HepG2 (cell line): Measurements from ENCODE around the gene CREBRF. TPM values are rescaled to one million over a fixed set of nuclear protein-coding genes. Genes with fewer than 3 reads are reported as not detected.
A peak's percentile ranks its signal among the peaks of the same experiment; 100 is the strongest.

Experiments
- ARNTL ChIP-seq: sonication (generic); formaldehyde crosslinking; IDR thresholded peaks from 2 replicates; pipeline ENCODE4 v1.4.0; 2020; ENCODE audit warnings: mild to moderate bottlenecking, missing genetic modification reagents
- EED ChIP-seq: sonication (generic); formaldehyde crosslinking; IDR thresholded peaks from 2 replicates; pipeline ENCODE4 v1.5.0; 2020; ENCODE audit warnings: mild to moderate bottlenecking, missing genetic modification reagents
- FOXO4 ChIP-seq: sonication (generic); formaldehyde crosslinking; conservative IDR thresholded peaks from 2 replicates; pipeline ENCODE4 v1.8.1; 2023; ENCODE audit warnings: missing genetic modification reagents
- GATAD1 ChIP-seq: IDR thresholded peaks from 2 replicates; pipeline ENCODE4 v1.6.1; 2016; ENCODE audit warnings: missing genetic modification reagents, missing compliant biosample characterization
- HDAC2 ChIP-seq: sonication (generic); formaldehyde crosslinking; IDR thresholded peaks from 2 replicates; pipeline ENCODE4 v1.4.0; 2020; ENCODE audit warnings: missing genetic modification reagents
- IKZF4 ChIP-seq: sonication (generic); formaldehyde crosslinking; IDR thresholded peaks from 2 replicates; pipeline ENCODE4 v1.5.1; 2020; ENCODE audit warnings: borderline replicate concordance, mild to moderate bottlenecking, low read depth, missing genetic modification reagents; ENCODE audit errors: not compliant biosample characterization
- JUN ChIP-seq: sonication (generic); formaldehyde crosslinking; IDR thresholded peaks from 2 replicates; pipeline ENCODE4 v1.4.0; 2020; ENCODE audit warnings: mild to moderate bottlenecking, missing genetic modification reagents
- KLF11 ChIP-seq: IDR thresholded peaks from 2 replicates; pipeline ENCODE4 v1.6.1; 2016; ENCODE audit warnings: missing compliant biosample characterization
- PRDM10 ChIP-seq: sonication (generic); formaldehyde crosslinking; IDR thresholded peaks from 2 replicates; pipeline ENCODE4 v1.4.0; 2020; ENCODE audit warnings: low read depth, missing genetic modification reagents
- U2AF2 ChIP-seq: fragments of 200-400 bp; formaldehyde crosslinking; IDR thresholded peaks from 2 replicates; pipeline ENCODE4 v1.6.1; 2017; ENCODE audit warnings: low read depth, mild to moderate bottlenecking, low read length
- ZBTB3 ChIP-seq: sonication (generic); formaldehyde crosslinking; IDR thresholded peaks from 2 replicates; pipeline ENCODE4 v1.4.0; 2020; ENCODE audit warnings: low read depth, mild to moderate bottlenecking, moderate library complexity, missing genetic modification reagents, borderline replicate concordance
- ZBTB34 ChIP-seq: sonication (generic); formaldehyde crosslinking; IDR thresholded peaks from 2 replicates; pipeline ENCODE4 v1.8.0; 2022; ENCODE audit warnings: mild to moderate bottlenecking, missing genetic modification reagents
- ZNF256 ChIP-seq: sonication (generic); formaldehyde crosslinking; conservative IDR thresholded peaks from 2 replicates; pipeline ENCODE4 v1.4.0; 2020; ENCODE audit warnings: missing genetic modification reagents
- ZNF337 ChIP-seq: sonication (generic); formaldehyde crosslinking; IDR thresholded peaks from 2 replicates; pipeline ENCODE4 v1.5.1; 2020; ENCODE audit warnings: missing genetic modification reagents, low read depth, mild to moderate bottlenecking, borderline replicate concordance
- ZNF432 ChIP-seq: sonication (generic); formaldehyde crosslinking; IDR thresholded peaks from 2 replicates; pipeline ENCODE4 v1.5.0; 2020; ENCODE audit warnings: missing genetic modification reagents, mild to moderate bottlenecking, borderline replicate concordance
- ZNF556 ChIP-seq: sonication (generic); formaldehyde crosslinking; IDR thresholded peaks from 2 replicates; pipeline ENCODE4 v1.4.0; 2020; ENCODE audit warnings: mild to moderate bottlenecking, missing genetic modification reagents, borderline replicate concordance
- ZNF674 ChIP-seq: sonication (generic); formaldehyde crosslinking; IDR thresholded peaks from 2 replicates; pipeline ENCODE4 v1.5.0; 2020; ENCODE audit warnings: low read depth, mild to moderate bottlenecking, missing genetic modification reagents
- ZNF879 ChIP-seq: sonication (generic); formaldehyde crosslinking; IDR thresholded peaks from 2 replicates; pipeline ENCODE4 v1.8.1; 2023; ENCODE audit warnings: missing genetic modification reagents
- ZXDC ChIP-seq: sonication (generic); formaldehyde crosslinking; IDR thresholded peaks from 2 replicates; pipeline ENCODE4 v1.5.0; 2020; ENCODE audit warnings: mild to moderate bottlenecking, missing genetic modification reagents
- polyA plus RNA-seq, 8 experiments: library from polyadenylated mRNA; depleted of rRNA in 3 of 8; stranded (reverse) in 7 of 8; unstranded in 1 of 8; fragments of >200 nt; fragmentation: Illumina TruSeq in 4 of 8; extraction: Trizol in 4 of 8; gene quantifications; 2 replicates each; pipeline versions ENCODE4 v1.2.1 to v1.2.3, GENCODE V29; 2011 to 2016; ENCODE audit warnings: low read depth in 4 of 8, missing spikeins in 1 of 8, mixed read lengths in 1 of 8; ENCODE audit not compliant: insufficient read depth in 1 of 8
- total RNA-seq, 5 experiments: library from RNA; depleted of rRNA; stranded (reverse); fragments of >200 nt; fragmentation: Illumina TruSeq; extraction: Trizol; gene quantifications; 2 replicates each; pipeline ENCODE4 v1.2.3, GENCODE V29; 2016; ENCODE audit warnings: low read depth in 1 of 5

The CREBRF gene
- total and polyA plus RNA-seq, 2 of the 13 experiments (the other 11 are each of a cell fraction or from before 2014, with no cell fraction given), result 4.5 to 10.2 TPM

- no peak for TF ChIP-seq IKZF4
- TF ChIP-seq U2AF2, result no peak
- no peak for TF ChIP-seq ZNF674 (CRISPR knock-in tag)
- no peak for TF ChIP-seq ZNF337 (CRISPR knock-in tag)
- 0 out of 2 replicates have a peak, but pooled peaks have one; percentile 24 for TF ChIP-seq HDAC2 (CRISPR knock-in tag)
- TF ChIP-seq ZNF432 (CRISPR knock-in tag), result no peak
- TF ChIP-seq ZXDC (CRISPR knock-in tag), result no peak
- TF ChIP-seq GATAD1 (CRISPR knock-in tag), result peak; percentile 80
- peak; percentile 80 for TF ChIP-seq ARNTL (CRISPR knock-in tag)
- TF ChIP-seq ZNF879 (CRISPR knock-in tag), result peak; percentile 41; the same call in 1 of the 2 replicates
- TF ChIP-seq PRDM10 (CRISPR knock-in tag), result peak; percentile 50; the same call in 1 of the 2 replicates
- no peak for TF ChIP-seq JUN (CRISPR knock-in tag)
- TF ChIP-seq ZNF256 (CRISPR knock-in tag), result no peak
- 0 out of 2 replicates have a peak, but pooled peaks have one; percentile 78 for TF ChIP-seq FOXO4 (CRISPR knock-in tag)
- TF ChIP-seq EED (CRISPR knock-in tag), result 0 out of 2 replicates have a peak, but pooled peaks have one; percentile 33
- 0 out of 2 replicates have a peak, but pooled peaks have one; percentile 51 for TF ChIP-seq ZNF556 (CRISPR knock-in tag)
- TF ChIP-seq ZBTB34 (CRISPR knock-in tag), result no peak
- TF ChIP-seq KLF11, result 0 out of 2 replicates have a peak, but pooled peaks have one; percentile 22
- no peak for TF ChIP-seq ZBTB3 (CRISPR knock-in tag)
Observed at GRCh38 chr5:173057062-173057924, 1.1 kb downstream of the CREBRF start (continued).
